K562 (cell line): ENCODE measurements around the gene PSMB8. TPM values are rescaled to one million over a fixed set of nuclear protein-coding genes. Genes with fewer than 3 reads are reported as not detected.

ENCODE experiments used
- ATF7 ChIP-seq: fragments of 450-650 bp; IDR thresholded peaks from 2 replicates; pipeline ENCODE4 v1.7.1; 2014; ENCODE audit warnings: mild to moderate bottlenecking, moderate library complexity
- BCL6 ChIP-seq: fragments of 250-450 bp; sonication (Bioruptor Pico); IDR thresholded peaks from 2 replicates; pipeline ENCODE4 v1.4.0; 2020
- BMI1 ChIP-seq: fragments of 150-350 bp; IDR thresholded peaks from 2 replicates; pipeline ENCODE4 v1.6.1; 2014; ENCODE audit warnings: low read length
- CCNT2 ChIP-seq: IDR thresholded peaks from 2 replicates; pipeline ENCODE4 v1.6.1; 2011; ENCODE audit warnings: borderline replicate concordance, low read depth, mild to moderate bottlenecking, moderate library complexity, mixed read lengths, low read length; ENCODE audit not compliant: insufficient read length; ENCODE audit errors: extremely low read depth
- CEBPB ChIP-seq: fragments of 450-650 bp; IDR thresholded peaks from 2 replicates; pipeline ENCODE4 v1.6.1; 2016; ENCODE audit warnings: missing genetic modification characterization, missing compliant biosample characterization
- DIDO1 ChIP-seq: fragments of 450-650 bp; IDR thresholded peaks from 2 replicates; pipeline ENCODE4 v1.6.1; 2016; ENCODE audit warnings: low read depth, missing biosample characterization, missing genetic modification characterization
- ETS2 ChIP-seq: IDR thresholded peaks from 2 replicates; pipeline ENCODE4 v1.6.1; 2016; ENCODE audit warnings: borderline replicate concordance, missing genetic modification characterization, mild to moderate bottlenecking, moderate library complexity, missing compliant biosample characterization; ENCODE audit not compliant: poor library complexity, severe bottlenecking
- FIP1L1 ChIP-seq: fragments of 200-400 bp; formaldehyde crosslinking; IDR thresholded peaks from 2 replicates; pipeline ENCODE4 v1.6.1; 2018; ENCODE audit warnings: mild to moderate bottlenecking, low read depth, low read length; ENCODE audit not compliant: poor library complexity, severe bottlenecking
- JUN ChIP-seq, 2 experiments: sonication (generic) in 1 of 2; formaldehyde crosslinking in 1 of 2; IDR thresholded peaks; 2 replicates each; pipeline versions ENCODE4 v1.6.1 to v1.8.0; 2012 to 2022; ENCODE audit warnings: borderline replicate concordance in 2 of 2, mild to moderate bottlenecking in 2 of 2, improper control_type of control experiment in 1 of 2, low read depth in 1 of 2, low read length in 1 of 2, missing genetic modification reagents in 1 of 2
- KDM1A ChIP-seq, 2 experiments: fragments of 450-650 bp; IDR thresholded peaks; 2 replicates each; pipeline ENCODE4 v1.6.1; 2016; ENCODE audit warnings: mild to moderate bottlenecking in 2 of 2
- POLR2AphosphoS2 ChIP-seq: IDR thresholded peaks from 2 replicates; pipeline ENCODE4 v1.6.1; 2012; ENCODE audit warnings: low read length, improper control_type of control experiment
- RNF2 ChIP-seq: sonication (generic); IDR thresholded peaks from 2 replicates; pipeline ENCODE4 v1.6.1; 2016
- SMAD4 ChIP-seq: fragments of 250-450 bp; sonication (Bioruptor Pico); conservative IDR thresholded peaks from 2 replicates; pipeline ENCODE4 v1.8.0; 2021; ENCODE audit warnings: inconsistent platforms, mild to moderate bottlenecking, moderate library complexity
- SOX6 ChIP-seq: fragments of 450-650 bp; IDR thresholded peaks from 2 replicates; pipeline ENCODE4 v1.6.1; 2014; ENCODE audit warnings: mild to moderate bottlenecking
- SPI1 ChIP-seq: IDR thresholded peaks from 2 replicates; pipeline ENCODE4 v1.6.1; 2011; ENCODE audit warnings: low read depth, low read length, control low read depth, borderline replicate concordance
- TARDBP ChIP-seq: fragments of 450-650 bp; IDR thresholded peaks from 2 replicates; pipeline ENCODE4 v1.6.1; 2016
- TCF15 ChIP-seq: fragments of 250-450 bp; sonication (Bioruptor Pico); IDR thresholded peaks from 2 replicates; pipeline ENCODE4 v1.8.0; 2022; ENCODE audit warnings: moderate library complexity, mild to moderate bottlenecking, inconsistent platforms
- ZC3H8 ChIP-seq: fragments of 450-650 bp; IDR thresholded peaks from 2 replicates; pipeline ENCODE4 v1.6.1; 2017
- ZNF197 ChIP-seq: fragments of 200-800 bp; sonication (Bioruptor generic); IDR thresholded peaks from 2 replicates; pipeline ENCODE4 v1.6.1; 2016; ENCODE audit warnings: low read depth, missing genetic modification characterization, missing compliant biosample characterization
- polyA plus RNA-seq, 8 experiments: library from polyadenylated mRNA; depleted of rRNA in 4 of 8; stranded (reverse) in 5 of 8; unstranded in 3 of 8; fragments of >200 nt; fragmentation: Nextera tagmentation in 2 of 8; fragmentation: Illumina TruSeq in 1 of 8; extraction: Ambion mirVana in 2 of 8; extraction: Trizol in 1 of 8; gene quantifications; 2 replicates each; pipeline versions ENCODE4 v1.2.1 to v1.2.3, GENCODE V29; 2011 to 2014; ENCODE audit warnings: inconsistent platforms in 1 of 8, missing spikeins in 1 of 8
- total RNA-seq, 7 experiments: library from RNA; depleted of rRNA in 6 of 7; stranded (reverse); fragments of >200 nt in 6 of 7; fragmentation: Illumina TruSeq in 2 of 7; extraction: Trizol in 2 of 7; gene quantifications; 2 replicates each; pipeline versions ENCODE4 v1.2.1 to v1.2.3, GENCODE V29; 2011 to 2021; ENCODE audit warnings: low replicate concordance in 1 of 7
- TF ChIP-seq, protein P1 (sequence below): fragments of 450-650 bp; IDR thresholded peaks from 2 replicates; pipeline ENCODE4 v1.6.1; 2018; ENCODE audit not compliant: partially characterized antibody
- TF ChIP-seq, protein P2 (sequence below): conservative IDR thresholded peaks from 2 replicates; pipeline ENCODE4 v1.6.1; 2011; ENCODE audit warnings: low read depth, mild to moderate bottlenecking, low read length; ENCODE audit not compliant: control insufficient read depth

PSMB8 gene
- total and polyA plus RNA-seq, 9 of the 15 experiments (the other 6 are each of a cell fraction or from before 2014, with no cell fraction given): 0.71 to 4.0 (median 2.4) TPM

DNA sequence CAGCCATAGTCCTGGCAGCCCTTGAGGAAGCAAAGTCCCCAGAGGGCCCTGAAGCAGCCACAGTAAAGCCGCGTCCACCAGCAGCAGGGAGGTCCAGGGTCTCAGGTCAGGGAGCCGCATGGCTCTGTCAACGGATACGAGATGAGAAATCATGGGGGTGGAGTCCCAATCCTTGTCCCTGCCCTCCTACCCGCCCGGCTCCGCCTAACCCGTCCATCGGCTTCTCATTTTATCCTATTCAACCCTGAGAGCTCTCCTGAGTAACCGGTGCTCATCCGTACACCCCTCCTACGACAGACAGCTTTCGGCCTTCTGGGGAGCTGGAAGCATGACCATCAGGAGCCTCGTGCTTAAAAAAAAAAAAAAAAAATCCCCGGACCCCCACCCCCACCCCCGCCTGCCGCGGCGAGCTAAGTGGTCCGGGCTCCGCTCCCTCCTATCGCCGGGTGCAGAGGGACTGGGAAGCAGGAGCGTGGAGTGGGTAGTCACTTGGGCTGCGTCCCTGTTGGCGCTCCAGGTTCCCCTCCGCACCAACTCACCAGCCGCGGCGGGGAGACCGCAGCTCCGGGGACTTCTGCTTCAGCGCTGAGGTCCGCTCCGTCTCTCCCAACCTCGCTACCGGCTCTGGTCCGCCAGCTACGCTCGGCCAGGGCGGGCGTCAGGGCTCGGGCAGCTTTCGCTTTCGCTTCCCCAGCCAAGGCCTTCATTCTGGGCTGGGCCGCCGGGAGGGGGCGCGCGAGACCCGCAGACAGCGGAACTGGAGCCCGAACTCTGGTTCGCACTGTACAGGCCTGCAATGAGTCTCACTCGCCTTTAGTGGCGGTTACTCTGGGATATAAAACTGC, 5.5 kb downstream of the PSMB8 start, which contains the start of gene TAP2 (continued):
- peak; percentile 34; the same call in 1 of the 2 replicates for TF ChIP-seq SOX6
- TF ChIP-seq BMI1: 0 out of 2 replicates have a peak, but pooled peaks have one; percentile 9
- TF ChIP-seq ZC3H8: no peak
- TF ChIP-seq SMAD4 (CRISPR knock-in tag): peak; percentile 49
- TF ChIP-seq ATF7: peak; percentile 69; the same call in 1 of the 2 replicates
- no peak for TF ChIP-seq POLR2AphosphoS2
- no peak; the same call in 1 of the 2 replicates for TF ChIP-seq RNF2
- peak; percentile 72 for TF ChIP-seq CCNT2
- no peak for TF ChIP-seq TCF15 (CRISPR knock-in tag)
- no peak for TF ChIP-seq KDM1A (IDR thresholded peaks at IDR 0.05)
- TF ChIP-seq, protein P1, sequence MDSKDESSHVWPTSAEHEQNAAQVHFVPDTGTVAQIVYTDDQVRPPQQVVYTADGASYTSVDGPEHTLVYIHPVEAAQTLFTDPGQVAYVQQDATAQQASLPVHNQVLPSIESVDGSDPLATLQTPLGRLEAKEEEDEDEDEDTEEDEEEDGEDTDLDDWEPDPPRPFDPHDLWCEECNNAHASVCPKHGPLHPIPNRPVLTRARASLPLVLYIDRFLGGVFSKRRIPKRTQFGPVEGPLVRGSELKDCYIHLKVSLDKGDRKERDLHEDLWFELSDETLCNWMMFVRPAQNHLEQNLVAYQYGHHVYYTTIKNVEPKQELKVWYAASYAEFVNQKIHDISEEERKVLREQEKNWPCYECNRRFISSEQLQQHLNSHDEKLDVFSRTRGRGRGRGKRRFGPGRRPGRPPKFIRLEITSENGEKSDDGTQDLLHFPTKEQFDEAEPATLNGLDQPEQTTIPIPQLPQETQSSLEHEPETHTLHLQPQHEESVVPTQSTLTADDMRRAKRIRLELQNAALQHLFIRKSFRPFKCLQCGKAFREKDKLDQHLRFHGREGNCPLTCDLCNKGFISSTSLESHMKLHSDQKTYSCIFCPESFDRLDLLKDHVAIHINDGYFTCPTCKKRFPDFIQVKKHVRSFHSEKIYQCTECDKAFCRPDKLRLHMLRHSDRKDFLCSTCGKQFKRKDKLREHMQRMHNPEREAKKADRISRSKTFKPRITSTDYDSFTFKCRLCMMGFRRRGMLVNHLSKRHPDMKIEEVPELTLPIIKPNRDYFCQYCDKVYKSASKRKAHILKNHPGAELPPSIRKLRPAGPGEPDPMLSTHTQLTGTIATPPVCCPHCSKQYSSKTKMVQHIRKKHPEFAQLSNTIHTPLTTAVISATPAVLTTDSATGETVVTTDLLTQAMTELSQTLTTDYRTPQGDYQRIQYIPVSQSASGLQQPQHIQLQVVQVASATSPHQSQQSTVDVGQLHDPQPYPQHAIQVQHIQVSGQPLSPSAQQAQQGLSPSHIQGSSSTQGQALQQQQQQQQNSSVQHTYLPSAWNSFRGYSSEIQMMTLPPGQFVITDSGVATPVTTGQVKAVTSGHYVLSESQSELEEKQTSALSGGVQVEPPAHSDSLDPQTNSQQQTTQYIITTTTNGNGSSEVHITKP: peak; percentile 77
- TF ChIP-seq, protein P2, sequence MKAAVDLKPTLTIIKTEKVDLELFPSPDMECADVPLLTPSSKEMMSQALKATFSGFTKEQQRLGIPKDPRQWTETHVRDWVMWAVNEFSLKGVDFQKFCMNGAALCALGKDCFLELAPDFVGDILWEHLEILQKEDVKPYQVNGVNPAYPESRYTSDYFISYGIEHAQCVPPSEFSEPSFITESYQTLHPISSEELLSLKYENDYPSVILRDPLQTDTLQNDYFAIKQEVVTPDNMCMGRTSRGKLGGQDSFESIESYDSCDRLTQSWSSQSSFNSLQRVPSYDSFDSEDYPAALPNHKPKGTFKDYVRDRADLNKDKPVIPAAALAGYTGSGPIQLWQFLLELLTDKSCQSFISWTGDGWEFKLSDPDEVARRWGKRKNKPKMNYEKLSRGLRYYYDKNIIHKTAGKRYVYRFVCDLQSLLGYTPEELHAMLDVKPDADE: peak; percentile 68
- TF ChIP-seq FIP1L1: peak; percentile 64
- TF ChIP-seq CEBPB (tag): no peak
- no peak for TF ChIP-seq BCL6
- no peak for TF ChIP-seq DIDO1 (tag)
- no peak for TF ChIP-seq ETS2
- TF ChIP-seq SPI1: peak; percentile 58
- no peak for TF ChIP-seq JUN (IDR thresholded peaks at IDR 0.05; ENCODE audit: borderline replicate concordance, low read depth, low read length)
- no peak for TF ChIP-seq JUN (CRISPR knock-in tag; IDR thresholded peaks at IDR 0.05; ENCODE audit: borderline replicate concordance)
- peak; percentile 31; the same call in 1 of the 2 replicates for TF ChIP-seq TARDBP
- TF ChIP-seq ZNF197: 0 out of 2 replicates have a peak, but pooled peaks have one; percentile 45
